ENCODE data around the gene DAP3. TPM values are rescaled to one million over a fixed set of nuclear protein-coding genes. Genes with fewer than 3 reads are reported as not detected.
"Not testable (repeated sequence)": the region's sequence is repeated elsewhere in the genome, so short reads cannot be mapped to it uniquely, and the experiment has no call there.

The DAP3 gene
- total and polyA plus RNA-seq, 2 donors (not counting 1 experiment from before 2014, with no cell fraction given): 54.2 to 103 TPM

- H3K79me2 ChIP-seq (ENCODE audit: control insufficient read depth, insufficient read depth, low read length): peaks cover 66% of the 10 kb centered on the region
- DNase-seq (ENCODE audit: low read depth in 2 of 2): no peak
- no peaks in the 10 kb centered on the region for H4K20me1 ChIP-seq (ENCODE audit: control insufficient read depth, extremely low read depth, insufficient read depth, low read length)
- no peak overlapping the region for H3K4me3 ChIP-seq (replicated peaks in 1 of 4; ENCODE audit: control extremely low read depth in 1 of 4, insufficient read depth in 1 of 4, low read depth in 3 of 4, low read length in 4 of 4)
- no peaks in the 10 kb centered on the region for H3K4me1 ChIP-seq (ENCODE audit: control insufficient read depth, extremely low read depth, insufficient read depth, low read length)
- H3K4me2 ChIP-seq (ENCODE audit: extremely low read depth, insufficient read depth, low read length): no peak overlapping the region
- H3K9ac ChIP-seq (ENCODE audit: insufficient read depth, low read length): no peak overlapping the region
- no peak overlapping the region for H3K27ac ChIP-seq (ENCODE audit: insufficient read depth, low read length)
- no peak for TF ChIP-seq EZH2 (IDR thresholded peaks at IDR 0.05; ENCODE audit: low read length, missing control alignments)
- TF ChIP-seq, protein P1, sequence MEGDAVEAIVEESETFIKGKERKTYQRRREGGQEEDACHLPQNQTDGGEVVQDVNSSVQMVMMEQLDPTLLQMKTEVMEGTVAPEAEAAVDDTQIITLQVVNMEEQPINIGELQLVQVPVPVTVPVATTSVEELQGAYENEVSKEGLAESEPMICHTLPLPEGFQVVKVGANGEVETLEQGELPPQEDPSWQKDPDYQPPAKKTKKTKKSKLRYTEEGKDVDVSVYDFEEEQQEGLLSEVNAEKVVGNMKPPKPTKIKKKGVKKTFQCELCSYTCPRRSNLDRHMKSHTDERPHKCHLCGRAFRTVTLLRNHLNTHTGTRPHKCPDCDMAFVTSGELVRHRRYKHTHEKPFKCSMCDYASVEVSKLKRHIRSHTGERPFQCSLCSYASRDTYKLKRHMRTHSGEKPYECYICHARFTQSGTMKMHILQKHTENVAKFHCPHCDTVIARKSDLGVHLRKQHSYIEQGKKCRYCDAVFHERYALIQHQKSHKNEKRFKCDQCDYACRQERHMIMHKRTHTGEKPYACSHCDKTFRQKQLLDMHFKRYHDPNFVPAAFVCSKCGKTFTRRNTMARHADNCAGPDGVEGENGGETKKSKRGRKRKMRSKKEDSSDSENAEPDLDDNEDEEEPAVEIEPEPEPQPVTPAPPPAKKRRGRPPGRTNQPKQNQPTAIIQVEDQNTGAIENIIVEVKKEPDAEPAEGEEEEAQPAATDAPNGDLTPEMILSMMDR (conservative IDR thresholded peaks at IDR 0.05 in 1 of 2, IDR thresholded peaks at IDR 0.05 in 1 of 2; ENCODE audit: low read depth in 1 of 2, low read length in 2 of 2): no peak
- no peaks in the 10 kb centered on the region for H3K9me3 ChIP-seq (ENCODE audit: control insufficient read depth, insufficient read depth, low read depth, low read length)
- H3K27me3 ChIP-seq (ENCODE audit: control insufficient read depth, insufficient read depth, low read length): no peaks in the 10 kb centered on the region
- H3K36me3 ChIP-seq (ENCODE audit: control insufficient read depth, insufficient read depth, low read length): peaks cover 3% of the 10 kb centered on the region
- H2AFZ ChIP-seq (ENCODE audit: low read length): no peak overlapping the region
Observed at GRCh38 chr1:155681776-155682175, 7.1 kb upstream of the DAP3 start.

DNA sequence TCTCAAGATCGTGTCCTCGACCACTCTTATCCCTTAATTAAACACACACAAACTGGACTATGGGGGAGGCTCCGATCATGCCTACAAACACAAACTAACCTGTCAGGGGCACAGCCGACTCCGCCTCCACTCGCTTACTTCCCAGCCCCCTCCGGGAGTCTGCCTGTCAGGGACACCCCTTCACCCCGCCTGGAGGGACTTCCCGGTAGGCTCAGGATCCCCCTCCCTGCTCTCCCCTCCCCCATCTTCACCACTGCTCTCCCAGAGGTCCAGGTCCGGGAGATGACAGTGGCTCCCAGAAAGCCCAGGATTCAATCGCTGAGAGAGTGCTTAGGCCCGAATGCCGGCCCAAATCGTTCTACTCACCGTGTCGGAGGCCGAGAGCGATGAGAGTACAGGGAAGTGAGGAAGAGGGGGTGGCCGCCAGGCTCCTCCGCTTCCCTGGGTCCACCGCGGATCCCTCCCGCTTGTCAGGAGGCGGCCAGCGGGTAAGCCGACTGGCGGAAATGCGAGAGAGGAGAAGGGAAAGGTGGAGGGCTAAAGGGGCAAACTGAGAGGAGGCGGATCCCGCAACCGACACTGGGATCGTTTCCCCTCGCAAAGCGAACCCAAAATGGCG is 1.1 kb upstream of the DAP3 start:
- DNase-seq (ENCODE audit: low read depth in 2 of 2); H3K27me3 ChIP-seq (ENCODE audit: control insufficient read depth, insufficient read depth, low read length); H3K36me3 ChIP-seq (ENCODE audit: control insufficient read depth, insufficient read depth, low read length); H3K4me1 ChIP-seq (ENCODE audit: control insufficient read depth, extremely low read depth, insufficient read depth, low read length); H4K20me1 ChIP-seq (ENCODE audit: control insufficient read depth, extremely low read depth, insufficient read depth, low read length); H3K9me3 ChIP-seq (ENCODE audit: control insufficient read depth, insufficient read depth, low read depth, low read length): not testable (repeated sequence)
- Histone ChIP-seq H3K79me2 (ENCODE audit: control insufficient read depth, insufficient read depth, low read length) (peaks cover 88% of the 10 kb centered on the region), H3K9ac (ENCODE audit: insufficient read depth, low read length) (peak overlapping the region; percentile 100), H3K27ac (ENCODE audit: insufficient read depth, low read length) (peak overlapping the region; percentile 100), H3K4me3 (replicated peaks in 1 of 4; ENCODE audit: control extremely low read depth in 1 of 4, insufficient read depth in 1 of 4, low read depth in 3 of 4, low read length in 4 of 4) (peak overlapping the region; percentile 90 to 96 (median 95)), H3K4me2 (ENCODE audit: extremely low read depth, insufficient read depth, low read length) (peak overlapping the region; percentile 25), H2AFZ (ENCODE audit: low read length) (peak overlapping the region; percentile 91)

DNA sequence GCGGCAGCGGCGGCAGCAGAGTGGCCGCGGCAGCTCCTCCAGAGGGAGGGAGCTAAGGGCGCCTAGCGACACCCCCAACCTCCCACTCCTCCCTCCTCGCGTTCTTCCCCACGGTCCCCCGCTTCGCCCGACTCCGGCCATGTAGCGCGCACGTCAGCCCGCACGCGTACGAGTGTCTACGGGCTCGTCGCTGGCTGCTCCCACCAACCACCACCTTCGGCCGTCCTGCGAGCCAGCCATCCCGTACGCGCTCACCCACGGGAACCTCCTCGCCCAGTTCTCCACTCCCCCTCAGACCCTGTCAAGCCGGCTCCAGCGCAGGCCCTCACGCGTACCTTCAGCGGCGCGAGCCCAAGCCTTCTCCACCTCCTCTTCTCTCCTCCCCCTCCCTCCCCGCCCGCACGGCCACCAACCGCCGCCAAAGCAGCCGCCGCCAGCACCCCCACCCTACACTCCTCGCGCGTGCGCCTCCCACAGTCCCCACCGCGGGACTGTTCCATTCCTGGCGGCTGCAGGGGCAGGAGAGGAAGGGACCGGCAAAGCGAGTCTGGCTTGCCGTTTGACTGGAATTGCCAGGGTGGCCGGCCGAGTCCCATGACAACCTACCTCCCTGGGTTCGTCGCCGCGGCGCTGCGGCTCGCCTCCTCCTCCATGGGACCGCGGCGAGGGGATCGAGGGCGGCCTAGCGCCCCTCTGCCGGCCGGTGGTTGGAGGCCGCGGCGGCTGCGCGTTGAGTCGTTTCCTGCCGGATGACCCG is 389 bp upstream of the DAP3 start, which contains the start of gene YY1AP1:
TSS of gene YY1AP1 (minus strand) at position 451 of the 757 bp plus-strand sequence. CDS start 8,338 bp downstream, outside the sequence.
- Histone ChIP-seq H3K4me3 (replicated peaks in 1 of 4; ENCODE audit: control extremely low read depth in 1 of 4, insufficient read depth in 1 of 4, low read depth in 3 of 4, low read length in 4 of 4) (peak within 1 kb of the TSS; percentile 90 to 96 (median 95)), H3K27me3 (ENCODE audit: control insufficient read depth, insufficient read depth, low read length) (no peaks in the 10 kb centered on the region), H3K4me1 (ENCODE audit: control insufficient read depth, extremely low read depth, insufficient read depth, low read length) (peaks cover 2% of the 10 kb centered on the region), H3K9ac (ENCODE audit: insufficient read depth, low read length) (peak within 1 kb of the TSS; percentile 100), H3K9me3 (ENCODE audit: control insufficient read depth, insufficient read depth, low read depth, low read length) (no peaks in the 10 kb centered on the region), H3K36me3 (ENCODE audit: control insufficient read depth, insufficient read depth, low read length) (no peaks in the 10 kb centered on the region), H3K27ac (ENCODE audit: insufficient read depth, low read length) (peak within 1 kb of the TSS; percentile 100), H3K4me2 (ENCODE audit: extremely low read depth, insufficient read depth, low read length) (peak within 1 kb of the TSS; percentile 59), H4K20me1 (ENCODE audit: control insufficient read depth, extremely low read depth, insufficient read depth, low read length) (no peaks in the 10 kb centered on the region), H3K79me2 (ENCODE audit: control insufficient read depth, insufficient read depth, low read length) (peaks cover 88% of the 10 kb centered on the region), H2AFZ (ENCODE audit: low read length) (peak within 1 kb of the TSS; percentile 99)
- TF ChIP-seq EZH2 (IDR thresholded peaks at IDR 0.05; ENCODE audit: low read length, missing control alignments): no peak
- TF ChIP-seq, protein P1 (conservative IDR thresholded peaks at IDR 0.05 in 1 of 2, IDR thresholded peaks at IDR 0.05 in 1 of 2; ENCODE audit: low read depth in 1 of 2, low read length in 2 of 2): no peak
- DNase-seq (ENCODE audit: low read depth in 2 of 2): peak; percentile 88
